ENCODE data around the gene SRD5A1.

DNA sequence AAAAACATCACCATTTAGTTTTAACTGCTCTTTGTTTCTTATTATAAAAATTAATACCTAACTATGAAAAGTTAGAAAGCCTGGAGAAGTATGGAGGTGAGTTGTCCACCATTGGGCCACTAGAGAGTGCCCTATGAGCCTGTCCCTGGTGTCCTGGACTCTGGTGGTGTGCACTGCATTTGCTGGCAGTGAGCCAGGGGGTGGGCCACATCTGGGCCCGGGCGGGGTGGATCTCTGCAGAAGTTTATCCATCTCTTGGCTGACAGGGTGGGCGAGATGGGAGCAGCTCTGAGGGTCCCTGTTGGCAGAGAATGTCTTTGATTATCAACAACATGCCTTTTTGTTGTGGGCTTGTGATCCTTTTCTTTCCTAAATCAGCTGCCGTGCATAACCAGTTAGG is 88.2 kb downstream of the SRD5A1 start:
- TF ChIP-seq SUZ12 (IDR thresholded peaks at IDR 0.05; ENCODE audit: extremely low read depth, insufficient read depth, insufficient read length) (no peak), YY1 (IDR thresholded peaks at IDR 0.05; ENCODE audit: insufficient read depth, insufficient read length) (no peak)
